Measurements from ENCODE around the gene DNAH12.

The DNAH12 gene

DNA sequence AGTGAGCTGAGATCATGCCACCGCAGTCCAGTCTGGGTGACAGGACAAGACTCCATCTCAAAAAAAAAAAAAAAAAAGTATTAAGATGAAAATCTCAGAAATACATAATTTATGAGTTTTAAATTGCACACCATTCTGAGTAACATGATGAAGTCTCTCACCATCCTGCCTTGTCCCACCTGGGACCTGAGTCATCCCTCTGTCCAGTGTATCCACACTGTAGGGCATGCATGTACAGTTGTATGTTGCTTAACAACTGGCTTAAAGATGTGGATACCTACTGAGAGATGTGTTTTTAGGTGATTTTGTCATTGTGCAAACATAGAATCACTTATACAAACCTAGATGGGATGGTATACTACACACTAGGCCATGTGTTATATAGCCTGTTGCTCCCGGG lies 268.8 kb downstream of the DNAH12 start:
- H3K4me3 ChIP-seq (ENCODE audit: low read depth, low read length): no peak overlapping the region
- TF ChIP-seq CTCF (IDR thresholded peaks at IDR 0.05; ENCODE audit: low read depth, low read length): no peak

DNA sequence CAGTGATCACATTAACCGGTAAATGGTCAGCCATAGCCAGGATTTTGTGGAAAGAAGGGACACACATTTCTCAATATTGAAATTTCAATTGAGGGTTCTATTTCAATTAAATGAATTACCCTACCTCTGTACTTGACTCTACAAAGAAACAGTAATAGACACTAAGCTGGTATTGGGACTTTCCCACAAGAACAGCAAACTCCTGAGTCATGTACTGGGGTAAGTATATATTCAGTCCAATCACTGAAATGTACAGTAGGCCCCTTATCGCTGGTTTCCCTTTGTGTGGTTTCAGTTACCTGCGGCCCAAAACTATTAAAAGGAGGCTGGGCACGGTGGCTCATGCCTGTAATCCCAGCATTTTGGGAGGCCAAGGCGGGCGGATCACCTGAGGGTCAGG lies 269.3 kb downstream of the DNAH12 start:
- no peak for TF ChIP-seq CTCF (IDR thresholded peaks at IDR 0.05; ENCODE audit: low read depth, low read length)
- H3K4me3 ChIP-seq (ENCODE audit: low read depth, low read length): no peak overlapping the region

DNA sequence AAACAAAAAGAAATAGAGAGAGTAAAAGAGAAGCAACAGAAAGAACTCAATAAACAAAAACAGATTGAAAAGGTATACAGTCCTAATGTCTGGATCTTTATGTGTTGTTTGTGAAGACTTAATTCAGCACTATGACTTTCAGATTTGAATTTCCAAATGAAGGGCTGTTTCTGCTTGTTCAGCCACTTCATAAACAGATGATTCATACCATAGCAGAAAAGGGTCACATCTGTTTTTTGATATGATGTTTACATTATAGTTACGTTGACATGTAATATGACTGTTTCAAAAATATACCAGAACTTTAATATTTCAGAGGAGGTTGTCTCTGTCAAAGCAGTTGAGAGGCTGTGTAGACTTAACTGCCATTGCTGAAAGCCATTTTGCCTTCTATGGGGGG lies 275.7 kb downstream of the DNAH12 start:
- no peak for TF ChIP-seq CTCF (IDR thresholded peaks at IDR 0.05; ENCODE audit: low read depth, low read length)
- H3K4me3 ChIP-seq (ENCODE audit: low read depth, low read length): no peak overlapping the region

DNA sequence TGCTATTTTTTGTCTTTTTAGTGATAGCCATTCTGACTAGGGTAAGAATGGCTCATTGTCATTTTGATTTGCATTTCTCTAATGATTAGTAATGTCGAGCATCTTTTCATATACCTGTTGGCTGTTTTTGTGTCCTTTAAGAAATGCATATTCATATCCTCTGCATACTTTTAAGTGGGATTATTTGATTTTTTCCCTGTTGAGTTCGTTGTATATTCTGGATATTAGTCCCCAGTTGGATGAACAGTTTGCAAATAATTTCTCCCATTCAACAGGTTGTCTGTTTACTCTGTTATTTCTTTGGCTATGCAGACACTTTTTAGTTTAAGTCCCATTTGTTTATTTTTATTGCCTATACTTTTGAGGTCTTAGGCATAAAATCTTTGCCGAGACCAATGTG lies 282.2 kb downstream of the DNAH12 start:
- no peak overlapping the region for H3K4me3 ChIP-seq (ENCODE audit: low read depth, low read length)
- TF ChIP-seq CTCF (IDR thresholded peaks at IDR 0.05; ENCODE audit: low read depth, low read length): no peak

DNA sequence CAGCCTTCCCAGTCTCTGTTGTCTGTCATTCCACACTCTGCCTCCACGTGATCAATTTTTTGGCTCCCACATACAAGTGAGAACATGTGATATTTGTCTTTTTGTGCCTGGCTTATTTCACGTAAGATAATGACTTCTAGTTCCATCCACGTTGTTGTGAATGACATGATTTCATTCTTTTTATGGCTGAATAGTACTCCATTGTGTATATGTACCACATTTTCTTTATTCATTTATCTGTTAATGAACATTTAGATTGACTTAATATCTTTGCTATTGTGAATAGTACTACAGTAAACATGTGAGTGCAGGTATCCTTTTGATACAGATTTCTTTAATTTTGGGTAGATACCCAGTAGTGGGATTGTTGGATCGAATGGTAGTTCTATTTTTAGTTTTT lies 283.0 kb downstream of the DNAH12 start:
- no peak overlapping the region for H3K4me3 ChIP-seq (ENCODE audit: low read depth, low read length)
- no peak for TF ChIP-seq CTCF (IDR thresholded peaks at IDR 0.05; ENCODE audit: low read depth, low read length)

- H3K4me3 ChIP-seq (ENCODE audit: low read depth, low read length): no peak overlapping the region
- TF ChIP-seq CTCF (IDR thresholded peaks at IDR 0.05; ENCODE audit: low read depth, low read length): no peak
These were observed 286.5 kb downstream of the DNAH12 start for GRCh38 chr3:57257678-57258077.

DNA sequence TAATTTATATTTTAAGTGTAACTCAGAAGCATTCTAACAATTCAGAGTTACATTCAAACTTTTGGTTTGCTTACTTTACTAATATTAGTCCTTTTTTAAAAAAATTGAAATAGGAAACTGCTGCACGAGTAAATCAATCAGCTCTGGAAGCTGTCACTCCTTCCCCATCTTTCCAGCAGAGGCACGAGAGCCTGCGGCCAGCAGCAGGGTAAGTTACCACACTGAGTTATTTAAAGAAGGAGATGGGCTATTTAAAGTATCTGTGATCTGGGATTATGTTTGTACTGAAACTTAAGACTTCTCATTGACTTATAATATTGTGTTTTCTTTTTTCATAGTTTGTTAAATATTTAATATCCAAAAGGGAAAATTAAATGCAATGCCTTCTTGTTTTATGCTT lies 287.3 kb downstream of the DNAH12 start:
- H3K4me3 ChIP-seq (ENCODE audit: low read depth, low read length): no peak overlapping the region
- no peak for TF ChIP-seq CTCF (IDR thresholded peaks at IDR 0.05; ENCODE audit: low read depth, low read length)
